Prostate gland (tissue), 2 donors: ENCODE measurements around the gene FRK. TPM values are rescaled to one million over a fixed set of nuclear protein-coding genes. Genes with fewer than 3 reads are reported as not detected.

Experiments
- DNase-seq: peaks from one replicate; pipeline ENCODE4 v3.0.0-alpha.2; 2019; ENCODE audit warnings: low spot score
- H3K27ac ChIP-seq, 2 donors: fragments of 200-600 bp; sonication (generic); 2 replicates each; pipeline ENCODE4 v1.5.1; 2017 to 2019
- H3K27me3 ChIP-seq: fragments of 200-600 bp; sonication (generic); replicated peaks from 2 replicates; pipeline ENCODE4 v1.5.1; 2019; ENCODE audit not compliant: insufficient read depth
- H3K36me3 ChIP-seq, 2 donors: fragments of 200-600 bp; sonication (generic); 1 replicate in 1 of 2; 2 replicates in 1 of 2; pipeline versions ENCODE4 v1.5.1 to v1.8.1; 2017 to 2019
- H3K4me1 ChIP-seq: fragments of 200-600 bp; sonication (generic); replicated peaks from 2 replicates; pipeline ENCODE4 v1.5.1; 2019
- H3K4me3 ChIP-seq, 2 donors: fragments of 200-600 bp; sonication (generic); 2 replicates each; pipeline ENCODE4 v1.5.1; 2017 to 2019
- H3K9me3 ChIP-seq: fragments of 200-600 bp; sonication (generic); 2 replicates; pipeline ENCODE4 v1.5.1; 2017
- CTCF ChIP-seq, 4 experiments: fragments of 200-600 bp in 2 of 4; fragments of 450-650 bp in 2 of 4; sonication (generic) in 2 of 4; IDR thresholded peaks; 1 replicate in 3 of 4; 2 replicates in 1 of 4; pipeline ENCODE4 v1.5.1; 2016 to 2019; ENCODE audit warnings: antibody characterized with exemption in 4 of 4, mild to moderate bottlenecking in 2 of 4, moderate library complexity in 2 of 4
- POLR2A ChIP-seq: fragments of 450-650 bp; IDR thresholded peaks from one replicate; pipeline ENCODE4 v1.6.1; 2016; ENCODE audit warnings: antibody characterized with exemption, mild to moderate bottlenecking
- POLR2AphosphoS5 ChIP-seq: sonication (generic); formaldehyde crosslinking; IDR thresholded peaks from one replicate; pipeline ENCODE4 v1.6.1; 2017; ENCODE audit warnings: antibody characterized with exemption
- WGBS: methylation state at CpG from one replicate; pipeline ENCODE4 v1.1.5; 2018; 5-methylcytosine and 5-hydroxymethylcytosine counted together
- intact Hi-C: fragments of 100-400 bp; cut with DNase I; formaldehyde crosslinking; loops from one replicate; pipeline ENCODE4 v1.14.2; 2022
- total RNA-seq, 2 donors: library from RNA; depleted of rRNA; stranded (reverse); fragments of >200 nt; gene quantifications; one replicate each; pipeline ENCODE4 v1.1.0, GENCODE V29; 2016

The FRK gene
- total RNA-seq, 2 donors from 2014 or later, result 3.2 to 6.9 TPM

GRCh38 chr6:116029535-116029934 is 31.2 kb downstream of the FRK start:
- intact Hi-C loops, result no loop called here
- TF ChIP-seq CTCF (IDR thresholded peaks at IDR 0.05) (no peak), POLR2A (no peak), POLR2AphosphoS5 (no peak)

GRCh38 chr6:116028233-116028632 is 32.5 kb downstream of the FRK start:
- intact Hi-C loops, result no loop called here
- no peaks in the 10 kb centered on the region for H3K4me1 ChIP-seq
- H3K27ac ChIP-seq, result no peak overlapping the region
- WGBS, result 96% methylated on average over 1 of the region's 1 CpG
- no peaks in the 10 kb centered on the region for H3K36me3 ChIP-seq
- DNase-seq, result no peak
- no peak for TF ChIP-seq POLR2AphosphoS5
- no peak for TF ChIP-seq POLR2A
- TF ChIP-seq CTCF (IDR thresholded peaks at IDR 0.05), result no peak
- H3K9me3 ChIP-seq, result no peaks in the 10 kb centered on the region
- no peaks in the 10 kb centered on the region for H3K27me3 ChIP-seq
- no peak overlapping the region for H3K4me3 ChIP-seq

More at GRCh38 chr6:116029535-116029934, 31.2 kb downstream of the FRK start:
- Histone ChIP-seq H3K4me1 (no peaks in the 10 kb centered on the region), H3K36me3 (no peaks in the 10 kb centered on the region), H3K27me3 (no peaks in the 10 kb centered on the region), H3K27ac (no peak overlapping the region), H3K4me3 (no peak overlapping the region), H3K9me3 (no peaks in the 10 kb centered on the region)
- DNase-seq, result no peak
- WGBS, result 88% methylated on average over 1 of the region's 1 CpG

GRCh38 chr6:116027801-116028200 is 32.9 kb downstream of the FRK start:
- H3K4me3 ChIP-seq, result no peak overlapping the region
- no peaks in the 10 kb centered on the region for H3K4me1 ChIP-seq
- TF ChIP-seq POLR2AphosphoS5 (no peak), POLR2A (no peak), CTCF (IDR thresholded peaks at IDR 0.05) (no peak)
- intact Hi-C loops, result no loop called here
- H3K27ac ChIP-seq, result no peak overlapping the region
- H3K9me3 ChIP-seq, result no peaks in the 10 kb centered on the region
- H3K36me3 ChIP-seq, result no peaks in the 10 kb centered on the region
- H3K27me3 ChIP-seq, result no peaks in the 10 kb centered on the region
- no peak for DNase-seq

GRCh38 chr6:116025405-116025804 is 35.3 kb downstream of the FRK start:
- no peak for DNase-seq
- Histone ChIP-seq H3K27ac (no peak overlapping the region), H3K9me3 (no peaks in the 10 kb centered on the region), H3K36me3 (no peaks in the 10 kb centered on the region), H3K4me3 (no peak overlapping the region), H3K4me1 (no peaks in the 10 kb centered on the region), H3K27me3 (no peaks in the 10 kb centered on the region)
- intact Hi-C loops, result no loop called here
- TF ChIP-seq POLR2A, result no peak

GRCh38 chr6:116022841-116023445 is 37.7 kb downstream of the FRK start:
- intact Hi-C loops, result no loop called here
- 50% methylated on average over 2 of the region's 2 CpGs for WGBS

More at GRCh38 chr6:116022841-116023445, 37.7 kb downstream of the FRK start:
- Histone ChIP-seq H3K9me3 (no peaks in the 10 kb centered on the region), H3K4me1 (no peaks in the 10 kb centered on the region), H3K36me3 (no peaks in the 10 kb centered on the region), H3K27ac (no peak overlapping the region), H3K27me3 (no peaks in the 10 kb centered on the region), H3K4me3 (no peak overlapping the region)
- no peak for DNase-seq
- TF ChIP-seq POLR2A, result no peak
- no peak for TF ChIP-seq CTCF (IDR thresholded peaks at IDR 0.05)
- no peak for TF ChIP-seq POLR2AphosphoS5
